HG03103 (cell line): Measurements from ENCODE around the gene CD101.

Experiments
- ATAC-seq: cut with Tn5 transposase; IDR thresholded peaks from one replicate; pipeline ENCODE4 v1.9.1; 2021; ENCODE audit warnings: low read depth; ENCODE audit not compliant: unreplicated experiment

The CD101 gene

DNA sequence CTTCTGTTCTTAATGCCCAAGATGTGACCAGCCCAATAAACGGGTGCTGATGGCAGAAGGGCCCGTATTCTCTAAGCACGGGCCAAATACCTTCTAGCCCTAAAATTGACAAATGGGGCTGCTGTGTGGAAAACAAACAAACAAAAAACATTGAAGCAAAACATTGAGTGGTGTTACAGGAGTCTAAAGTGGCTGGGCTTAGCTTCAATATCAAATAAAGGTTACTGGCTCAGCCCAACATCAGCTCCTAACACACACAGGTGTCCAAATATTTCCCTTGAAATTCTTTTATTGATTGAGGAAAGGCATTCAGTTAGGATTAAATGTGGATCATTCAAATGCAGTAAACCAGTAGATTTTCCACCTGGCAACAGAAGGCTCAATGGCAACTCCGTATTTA, 45.2 kb downstream of the CD101 start:
- ATAC-seq: no peak

DNA sequence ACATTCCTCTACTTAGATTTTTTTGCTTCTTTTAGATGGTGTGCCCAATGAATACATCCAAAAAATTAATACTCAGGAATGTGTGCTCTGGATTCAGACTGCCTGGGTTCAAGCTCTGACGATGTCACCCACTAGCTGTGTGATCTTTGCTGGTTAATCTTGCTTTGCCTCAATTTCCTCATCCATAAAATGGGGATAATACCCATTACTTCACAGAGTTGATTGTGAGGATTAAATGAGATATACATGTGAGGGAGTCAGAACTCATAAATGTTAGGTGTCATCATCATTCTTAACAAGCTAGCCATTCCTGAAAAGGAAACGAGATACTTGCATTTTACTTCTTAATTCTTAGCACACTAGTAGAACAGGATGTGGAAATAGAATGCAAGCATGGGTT, 45.7 kb downstream of the CD101 start:
- ATAC-seq: no peak

DNA sequence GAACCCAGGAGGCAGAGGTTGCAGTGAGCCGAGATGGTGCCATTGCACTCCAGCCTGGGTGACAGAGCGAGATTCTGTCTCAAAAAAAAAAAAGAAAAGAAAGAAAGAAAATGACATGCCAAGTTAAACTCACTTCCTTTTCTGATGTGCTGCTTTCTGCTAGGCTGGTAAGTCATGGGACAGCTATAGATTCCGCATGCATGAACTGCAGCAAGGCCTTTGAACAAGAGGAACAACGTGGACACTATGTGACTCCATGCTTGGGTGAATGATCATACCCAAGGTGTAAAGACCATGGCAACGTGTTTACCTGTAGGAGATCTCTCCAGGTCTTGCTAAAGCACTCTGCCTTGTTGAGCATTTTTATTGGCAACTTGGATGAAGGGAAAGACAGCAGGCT, 48.3 kb downstream of the CD101 start:
- ATAC-seq: no peak

DNA sequence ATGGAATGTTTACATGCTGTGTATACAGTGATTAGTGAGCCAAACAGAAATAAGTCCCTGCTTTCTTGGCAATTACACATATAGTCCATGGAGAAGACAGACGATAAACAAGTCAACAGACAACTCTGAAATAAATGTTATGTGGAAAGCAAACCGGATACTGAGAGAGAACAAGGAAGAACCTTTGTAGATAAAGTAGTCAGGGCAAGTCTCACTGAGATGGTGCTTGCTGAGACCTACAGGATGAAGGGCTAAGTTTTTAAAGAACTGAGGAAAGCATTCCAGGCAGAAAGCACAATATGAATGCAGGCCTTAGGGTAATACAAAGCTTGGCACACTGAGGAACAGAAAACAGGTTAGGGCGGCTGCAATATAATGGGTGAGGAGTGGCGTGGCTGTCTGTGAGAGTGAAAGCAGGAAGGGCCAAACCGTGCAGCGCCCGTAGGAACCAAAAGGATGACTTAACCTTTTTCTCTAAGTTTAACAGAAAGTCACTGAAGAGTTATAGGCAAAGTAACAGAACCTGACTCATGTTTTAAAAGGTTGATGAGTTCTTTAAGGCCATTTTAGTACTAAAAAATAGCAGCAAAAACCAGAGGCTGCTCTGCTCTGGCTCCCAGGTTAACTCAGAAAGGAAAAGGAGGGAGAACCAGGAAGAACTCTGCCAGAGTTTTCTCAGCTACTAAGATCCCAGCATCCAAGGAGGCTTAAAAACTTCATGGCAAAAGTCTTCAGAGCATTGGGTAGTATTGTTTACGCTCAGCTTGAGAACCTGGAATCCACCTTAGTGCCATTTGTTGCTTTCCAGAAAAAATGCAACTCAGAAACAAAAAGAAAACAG, 49.9 kb downstream of the CD101 start:
- peak; percentile 83 for ATAC-seq

DNA sequence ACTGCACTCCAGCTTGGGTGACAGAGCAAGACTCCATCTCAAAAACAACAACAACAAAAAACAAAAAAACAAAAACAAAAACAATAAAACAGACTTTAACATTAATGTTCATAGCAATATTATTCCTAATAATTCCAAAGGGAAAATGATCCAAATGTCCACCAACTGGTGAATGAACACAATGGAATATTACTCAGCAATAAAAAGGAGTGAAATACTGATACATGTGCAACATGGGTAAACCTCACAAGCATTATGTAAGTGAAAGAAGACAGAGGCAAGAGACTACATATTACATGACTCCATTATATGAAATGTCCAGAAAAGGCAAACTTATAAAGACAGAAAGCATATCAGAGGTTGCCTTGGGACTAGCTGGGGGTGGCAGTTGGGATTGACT, 52.5 kb downstream of the CD101 start:
- ATAC-seq: no peak

DNA sequence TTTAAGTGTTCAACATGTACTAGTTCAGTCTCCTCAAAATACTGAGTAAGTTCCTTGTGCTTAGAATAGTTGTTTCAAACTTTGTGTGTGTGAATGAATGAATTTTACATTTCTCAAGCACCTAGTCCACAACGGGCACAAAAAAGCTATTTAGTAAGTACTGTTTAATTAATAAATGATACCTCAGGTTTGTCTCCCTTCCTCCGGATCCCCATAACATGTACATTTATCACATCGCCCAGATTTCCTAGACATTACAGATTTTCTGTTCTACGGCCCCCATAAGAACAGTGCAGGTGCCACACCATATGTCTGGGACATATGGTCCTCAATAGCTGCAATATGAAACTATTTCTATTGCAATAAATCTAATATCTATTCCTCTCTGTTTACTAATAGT, 57.2 kb downstream of the CD101 start:
- no peak for ATAC-seq

DNA sequence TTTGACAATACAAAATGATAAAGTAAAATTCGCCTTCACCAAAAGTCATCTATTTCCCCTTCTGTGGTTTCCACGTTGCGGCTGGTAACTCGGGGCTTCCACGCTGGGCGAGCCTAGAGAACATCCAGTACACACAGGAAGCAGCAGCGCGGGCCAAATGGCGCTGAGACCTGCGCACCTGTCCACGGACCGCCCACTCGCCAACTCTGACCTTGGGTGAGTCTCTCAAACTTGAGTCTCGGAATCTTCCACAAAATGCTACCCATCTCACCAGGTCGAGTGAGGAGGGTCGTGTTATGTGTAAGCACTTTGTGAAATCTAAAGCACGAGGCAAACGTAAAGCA, 57.7 kb downstream of the CD101 start:
- ATAC-seq: peak; percentile 19

DNA sequence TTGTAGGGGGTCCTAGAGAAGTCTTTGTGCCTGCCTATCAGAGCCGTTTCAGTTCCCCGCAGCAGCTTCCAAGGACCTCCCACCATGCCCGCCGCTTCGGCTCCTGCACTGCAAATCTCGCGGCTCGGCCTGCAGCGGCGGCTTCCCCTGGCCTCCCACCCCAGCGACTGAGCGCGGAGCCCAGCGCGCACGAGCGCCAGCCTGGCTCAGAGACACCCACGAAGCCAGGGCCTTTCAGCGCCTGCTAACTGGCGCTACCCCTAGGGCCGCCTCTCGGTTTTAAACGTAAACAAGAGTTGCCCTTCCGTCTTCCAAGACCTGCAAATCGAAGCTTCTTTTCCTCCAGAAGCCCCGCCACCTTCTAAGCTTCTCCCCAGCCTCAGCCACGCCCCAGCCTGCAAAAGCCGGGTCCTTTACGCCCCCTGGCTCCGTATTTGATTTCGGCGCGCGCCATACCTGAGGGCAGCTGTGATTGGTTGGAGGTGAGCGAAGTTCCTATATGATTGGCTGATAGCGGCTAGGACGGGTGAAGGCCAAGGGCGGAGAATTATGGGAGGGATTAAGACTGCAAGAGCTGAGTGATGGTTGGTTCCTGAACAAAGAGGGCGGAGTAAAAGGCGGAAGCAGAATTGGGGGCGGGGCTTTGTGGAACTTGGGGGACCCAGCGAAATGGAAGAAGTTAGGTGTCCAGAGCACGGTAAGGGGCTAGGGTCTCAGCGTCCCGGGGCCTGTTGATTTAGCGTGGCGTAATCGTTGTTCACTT, 58.3 kb downstream of the CD101 start, which contains the start of gene TTF2:
Gene TTF2, plus strand, starts transcription at position 649 of the 763 bp plus-strand sequence. Its CDS starts 21 bp downstream, at position 670.
- peak; percentile 89 for ATAC-seq

DNA sequence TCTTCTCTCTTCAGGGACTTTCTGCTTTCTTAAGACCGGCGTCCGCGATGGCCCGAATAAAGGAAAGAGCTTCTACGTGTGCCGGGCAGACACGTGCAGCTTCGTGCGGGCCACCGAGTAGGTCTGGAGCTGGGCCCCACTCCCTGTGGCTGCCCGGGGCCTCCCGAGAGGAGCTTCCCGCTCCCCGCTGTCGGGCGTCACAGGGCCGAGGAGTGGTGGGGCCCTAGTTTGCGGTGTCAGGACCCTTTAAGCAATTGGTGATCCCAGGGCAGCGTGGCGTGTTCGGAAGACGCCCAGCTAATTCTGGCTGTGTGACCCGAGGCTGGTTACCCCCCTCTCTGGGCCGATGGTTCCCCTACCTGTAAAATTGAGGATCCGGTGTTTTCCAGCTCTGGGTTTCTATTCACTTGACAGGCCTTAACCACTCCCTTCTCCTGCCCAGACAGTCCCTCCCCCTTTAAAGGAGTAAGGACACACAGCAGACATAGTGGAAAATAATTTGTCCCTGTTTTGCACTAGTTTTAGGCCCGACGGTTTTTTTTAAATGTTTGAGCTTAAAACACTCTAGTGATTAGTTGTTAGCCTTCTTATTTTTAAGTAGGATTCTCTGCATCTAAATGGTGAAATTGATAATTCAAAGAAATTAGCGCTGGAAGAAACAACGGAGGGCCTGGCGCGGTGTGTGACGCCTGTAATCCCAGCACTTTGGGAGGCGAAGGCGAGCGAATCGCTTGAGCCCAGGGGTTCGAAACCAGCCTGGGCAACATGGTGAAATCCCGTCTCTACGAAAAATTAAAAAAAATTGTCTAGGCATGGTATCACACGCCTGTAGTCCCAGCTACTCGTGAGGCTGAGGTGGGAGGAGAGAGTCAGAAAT, 59.1 kb downstream of the CD101 start:
- peak; percentile 1 for ATAC-seq

DNA sequence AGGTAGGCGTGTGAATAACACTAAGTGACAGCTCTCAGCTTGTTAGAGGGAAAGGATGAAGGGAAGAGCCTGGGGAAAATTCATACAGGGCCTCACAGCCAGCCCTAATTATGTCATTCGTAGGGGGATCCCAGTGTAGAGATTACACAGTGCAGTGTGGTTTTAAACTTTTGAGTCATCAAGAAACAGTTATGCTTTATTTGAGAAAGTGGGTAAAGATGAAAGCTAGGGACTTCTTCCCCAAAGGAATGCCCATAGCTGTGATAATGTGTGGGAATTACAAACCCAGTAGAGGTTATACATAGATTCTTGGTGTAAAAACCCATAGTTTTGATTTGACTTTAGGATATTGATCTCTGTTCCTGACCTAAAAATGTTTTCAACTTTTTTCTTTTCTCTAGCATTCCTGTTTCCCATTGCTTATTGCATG, 60.4 kb downstream of the CD101 start:
- ATAC-seq: no peak

DNA sequence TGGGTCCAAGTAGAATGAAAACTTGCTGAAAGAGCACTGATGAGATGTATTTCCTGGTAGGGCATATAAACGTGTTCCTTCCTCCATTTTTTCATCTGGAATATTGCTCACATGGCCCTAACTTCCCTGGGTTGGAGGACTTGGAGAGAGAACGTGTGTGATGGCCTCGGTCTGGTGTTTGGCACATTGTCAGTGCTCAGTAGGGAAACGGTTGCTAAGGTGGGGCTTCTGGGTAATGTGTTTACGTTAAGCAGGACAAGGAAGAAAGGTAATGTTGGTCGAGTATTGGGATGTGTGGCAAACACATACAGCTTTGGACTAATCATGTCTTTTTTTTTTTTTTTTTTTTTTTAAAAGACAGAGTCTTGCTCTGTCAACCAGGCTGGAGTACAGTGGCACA, 64.8 kb downstream of the CD101 start:
- ATAC-seq: no peak

DNA sequence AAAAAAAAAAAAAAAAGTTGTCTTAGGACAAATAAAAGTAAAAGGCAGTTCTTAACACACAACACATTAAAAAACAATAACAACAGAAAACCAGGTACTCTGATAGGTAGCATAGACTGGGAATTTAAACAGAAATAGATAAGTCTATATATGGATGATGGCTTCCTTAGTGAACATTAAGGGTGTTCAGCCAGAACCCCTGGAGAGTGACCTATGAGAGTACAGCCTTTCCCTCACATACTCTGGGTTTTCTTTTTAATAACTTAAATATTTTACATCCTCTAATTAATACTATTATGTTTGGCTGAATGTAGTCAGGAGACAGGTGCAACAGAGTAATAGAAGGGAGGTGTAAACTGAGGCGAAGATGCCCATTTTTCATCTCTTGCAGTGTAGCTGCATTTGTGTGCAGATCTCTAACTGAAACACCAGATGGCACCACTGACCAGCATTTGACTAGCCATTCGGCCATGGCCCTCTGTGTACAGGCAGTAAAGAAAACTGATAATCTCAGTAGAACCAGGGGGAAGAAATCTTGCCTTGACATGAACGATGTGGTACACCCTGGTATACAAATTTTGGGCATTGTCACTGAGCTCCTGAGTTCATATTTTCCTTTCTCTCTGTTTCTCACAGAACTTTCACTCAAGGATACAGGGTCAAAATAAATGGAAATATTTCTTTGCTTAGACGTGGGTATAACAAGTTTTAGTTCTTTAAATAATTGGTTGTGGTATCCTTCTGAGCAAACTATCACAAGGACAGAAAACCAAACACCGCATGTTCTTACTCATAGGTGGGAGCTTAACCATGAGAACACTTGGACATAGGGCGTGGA, 66.2 kb downstream of the CD101 start:
- ATAC-seq: no peak

DNA sequence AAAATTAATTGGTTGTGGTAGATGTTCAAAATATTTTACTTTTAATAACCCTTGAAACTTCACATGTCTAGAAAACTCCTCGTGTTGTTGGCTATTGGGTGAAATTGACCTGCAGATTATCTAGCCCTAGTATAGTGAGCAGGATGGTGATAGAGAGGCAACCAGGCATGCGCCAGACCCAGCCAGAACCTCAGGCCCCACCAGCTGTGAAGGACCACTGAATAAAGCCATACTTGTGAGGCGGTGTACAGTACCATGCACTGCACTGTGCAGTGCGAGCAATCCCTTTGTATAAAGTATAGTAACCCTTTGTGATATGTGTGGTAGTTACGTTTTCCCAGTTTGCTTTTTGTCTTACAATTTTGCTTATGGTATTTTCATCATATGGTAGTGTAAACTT, 67.0 kb downstream of the CD101 start:
- no peak for ATAC-seq

DNA sequence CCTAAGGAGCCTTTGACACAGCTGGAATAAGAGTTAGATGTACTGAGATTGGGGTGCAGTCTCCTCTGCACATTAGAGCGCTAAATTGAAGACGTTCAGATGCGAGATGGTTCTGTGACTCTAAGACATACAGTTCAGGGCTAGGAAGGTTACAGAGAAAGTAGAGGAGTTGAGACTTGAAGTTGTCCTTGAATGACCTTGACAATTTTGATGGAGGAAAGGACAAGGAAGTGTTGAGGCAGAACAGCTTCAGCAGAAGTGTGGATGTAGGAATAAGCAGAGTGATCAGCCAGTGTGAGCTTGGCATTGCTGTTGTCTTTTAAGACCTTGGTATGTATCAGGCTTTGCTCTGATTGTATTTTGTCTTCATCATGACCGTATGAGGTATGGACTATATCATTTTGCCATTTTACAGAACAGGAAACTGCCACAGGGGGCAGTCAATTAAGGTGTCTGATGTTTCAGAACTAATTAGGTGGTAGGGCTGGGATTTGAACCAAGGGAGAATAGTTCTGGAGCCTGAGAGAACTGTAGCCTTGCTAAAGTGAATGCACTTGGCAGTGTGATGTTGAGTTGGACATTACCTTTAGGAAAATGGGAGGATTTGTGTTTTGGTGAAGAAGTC, 67.8 kb downstream of the CD101 start:
- ATAC-seq: no peak

DNA sequence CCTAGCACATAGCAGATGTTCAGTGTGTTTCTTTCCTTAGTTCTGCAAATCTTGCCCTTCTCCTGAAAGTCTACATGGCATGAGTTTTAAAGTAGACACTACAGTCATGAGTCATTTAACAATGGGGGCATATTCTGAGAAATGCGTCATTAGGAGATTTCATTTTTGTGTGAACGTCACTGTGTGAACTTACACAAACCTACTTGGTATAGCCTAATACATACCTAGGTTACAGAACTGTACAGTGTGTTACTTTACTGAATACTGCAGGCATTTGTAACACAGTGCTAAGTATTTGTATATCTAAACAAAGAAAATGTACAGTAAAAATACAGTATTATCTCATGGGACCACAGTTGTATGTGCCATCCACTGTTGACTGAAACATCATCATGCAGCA, 68.6 kb downstream of the CD101 start:
- ATAC-seq: no peak

DNA sequence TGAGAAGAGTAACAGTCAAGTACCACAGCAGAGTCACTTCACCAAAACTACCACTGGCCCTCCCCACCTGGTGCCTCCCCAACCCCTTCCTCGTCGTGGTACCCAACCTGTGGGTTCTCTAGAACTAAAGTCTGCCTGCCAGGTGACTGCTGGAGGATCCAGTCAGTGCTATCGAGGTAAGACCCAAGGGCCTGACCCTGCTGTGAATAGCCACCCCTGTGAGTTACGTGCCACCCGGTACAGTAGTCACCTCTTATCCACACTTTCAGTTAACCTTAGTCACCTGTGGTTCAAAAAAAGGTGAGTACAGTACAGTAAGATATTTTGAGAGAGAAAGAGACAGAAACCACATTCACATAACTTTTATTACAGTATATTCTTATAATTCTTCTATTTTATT, 75.1 kb downstream of the CD101 start:
- no peak for ATAC-seq

DNA sequence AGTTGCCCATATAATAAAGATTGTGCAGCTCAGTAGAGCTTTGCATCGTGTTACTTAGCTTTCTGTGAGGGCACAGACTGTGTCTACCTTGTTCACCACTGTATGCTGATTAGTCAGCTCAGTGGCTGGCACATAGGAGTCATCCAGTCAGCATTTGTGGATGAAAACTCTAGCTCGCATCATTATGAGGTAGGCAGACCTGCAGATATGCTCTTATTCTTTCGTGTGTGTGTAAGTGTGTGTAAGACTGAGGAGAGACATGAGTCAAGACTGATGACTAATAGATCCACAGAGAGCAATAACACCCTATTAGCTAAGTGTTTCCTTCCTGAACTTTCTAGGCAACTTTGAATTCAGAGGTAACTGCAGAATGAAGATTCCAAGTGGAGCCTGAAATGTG, 75.7 kb downstream of the CD101 start:
- ATAC-seq: no peak

DNA sequence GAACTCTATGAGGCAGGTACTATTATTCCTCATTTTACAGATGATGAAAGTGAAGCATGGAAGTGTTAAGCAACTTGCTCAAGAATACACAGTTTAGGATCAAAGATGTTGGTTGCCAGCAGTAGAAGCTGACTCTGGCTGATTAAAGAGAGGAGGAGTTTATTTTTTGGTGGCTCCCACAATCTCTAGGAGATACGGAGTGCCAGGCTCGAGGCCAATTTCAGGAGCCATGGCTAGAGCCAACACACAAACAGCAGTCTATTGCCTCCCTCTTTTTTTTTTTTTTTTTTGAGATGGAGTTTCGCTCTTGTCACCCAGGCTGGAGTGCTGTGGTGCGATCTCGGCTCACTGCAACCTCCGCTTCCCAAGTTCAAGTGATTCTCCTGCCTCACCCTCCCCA, 78.2 kb downstream of the CD101 start:
- ATAC-seq: no peak

DNA sequence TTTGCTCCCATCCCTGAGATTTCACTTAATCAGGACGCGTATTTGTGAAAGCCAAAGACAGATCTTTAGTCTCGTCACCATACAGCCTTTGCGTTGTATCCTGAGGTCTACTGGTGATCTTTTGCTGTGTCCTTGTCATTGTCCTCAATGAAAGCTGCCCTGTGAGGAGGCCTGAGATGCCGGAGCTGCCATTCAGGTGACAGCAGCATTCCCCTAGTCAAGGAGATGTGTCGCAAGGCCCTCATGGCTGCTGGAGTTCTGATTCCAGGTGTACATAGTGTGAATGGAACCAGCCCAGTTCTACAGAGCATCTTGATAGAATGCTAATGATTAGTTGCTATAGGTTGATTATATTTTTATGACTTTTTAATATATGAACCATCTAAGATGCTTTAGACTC, 82.7 kb downstream of the CD101 start:
- no peak for ATAC-seq
